GM21423 (cell line): ENCODE data around the gene JRKL.
"Not testable (repeated sequence)": the region's sequence is repeated elsewhere in the genome, so short reads cannot be mapped to it uniquely, and the experiment has no call there.

Source experiments
- ATAC-seq: cut with Tn5 transposase; IDR thresholded peaks from one replicate; pipeline ENCODE4 v1.9.1; 2021; ENCODE audit warnings: mild to moderate bottlenecking, moderate library complexity; ENCODE audit not compliant: unreplicated experiment

Gene JRKL

GRCh38 chr11:96393753-96394348 is 4.0 kb downstream of the JRKL start:
- ATAC-seq, result no peak

GRCh38 chr11:96394773-96395172 is 5.0 kb downstream of the JRKL start:
- ATAC-seq, result no peak

GRCh38 chr11:96396637-96397036 is 6.8 kb downstream of the JRKL start:
- no peak for ATAC-seq

- ATAC-seq, result no peak
Measured at GRCh38 chr11:96397863-96398262, 8.1 kb downstream of the JRKL start.

GRCh38 chr11:96400697-96401096 is 10.9 kb downstream of the JRKL start:
- no peak for ATAC-seq

DNA sequence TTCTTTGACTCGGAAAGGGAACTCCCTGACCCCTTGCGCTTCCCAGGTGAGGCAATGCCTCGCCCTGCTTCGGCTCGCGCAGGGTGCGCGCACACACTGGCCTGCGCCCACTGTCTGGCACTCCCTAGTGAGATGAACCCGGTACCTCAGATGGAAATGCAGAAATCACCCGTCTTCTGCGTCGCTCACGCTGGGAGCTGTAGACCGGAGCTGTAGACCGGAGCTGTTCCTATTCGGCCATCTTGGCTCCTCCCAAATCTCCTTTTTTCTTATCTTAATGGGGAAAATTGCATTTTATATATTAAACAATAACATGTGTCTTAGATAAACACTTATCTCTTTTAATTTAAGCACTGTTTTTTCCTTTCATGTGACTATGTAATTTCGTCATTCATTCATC is 21.6 kb downstream of the JRKL start:
- not testable (repeated sequence) for ATAC-seq

GRCh38 chr11:96412761-96413381 is 23.1 kb downstream of the JRKL start:
- peak; percentile 65 for ATAC-seq

DNA sequence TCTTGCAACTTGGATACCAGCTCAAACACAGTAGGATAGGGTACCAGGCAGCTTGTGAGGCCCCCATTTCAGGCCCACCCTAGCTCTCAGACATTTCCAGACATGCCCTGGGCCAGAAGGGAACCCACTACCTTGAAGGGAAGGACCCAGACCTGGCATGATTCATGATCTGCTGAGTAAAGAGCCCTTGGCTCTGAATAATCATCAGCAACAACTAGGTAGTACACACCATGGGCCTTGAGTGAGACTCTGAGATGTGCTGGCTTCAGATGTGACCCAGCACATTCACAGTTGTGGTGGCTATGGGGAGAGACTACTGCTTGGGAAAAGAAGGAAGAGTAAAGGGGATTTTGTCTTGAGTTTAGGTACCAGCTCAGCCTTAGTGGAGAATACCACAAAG is 23.6 kb downstream of the JRKL start:
- peak; percentile 18 for ATAC-seq

GRCh38 chr11:96424693-96425092 is 34.9 kb downstream of the JRKL start:
- ATAC-seq, result no peak

- ATAC-seq, result no peak
Measured at GRCh38 chr11:96430668-96431067, 40.9 kb downstream of the JRKL start.

DNA sequence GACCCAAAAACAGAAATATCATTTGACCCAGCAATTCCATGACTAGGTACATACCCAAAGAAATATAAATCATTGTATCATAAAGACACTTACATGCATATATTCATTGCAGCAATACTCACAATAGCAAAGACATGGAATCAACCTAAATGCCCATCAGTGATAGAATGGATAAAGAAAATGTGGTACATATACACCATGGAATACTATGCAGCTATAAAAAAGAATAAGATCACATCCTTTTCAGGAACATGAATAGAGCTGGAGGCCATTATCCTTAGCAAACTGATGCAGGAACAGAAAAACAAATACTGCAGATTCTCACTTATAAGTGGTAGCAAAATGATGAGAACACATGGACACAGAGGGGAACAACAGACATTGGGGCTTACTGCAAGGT is 42.8 kb downstream of the JRKL start:
- not testable (repeated sequence) for ATAC-seq
